H1 (cell line): ENCODE measurements around the gene LRRC18. TPM values are rescaled to one million over a fixed set of nuclear protein-coding genes. Genes with fewer than 3 reads are reported as not detected.

ENCODE experiments used
- KDM1A ChIP-seq: fragments of 200-600, 300-600 bp; sonication (generic); IDR thresholded peaks from 2 replicates; pipeline ENCODE4 v1.7.1; 2016; ENCODE audit warnings: mild to moderate bottlenecking, low read length, borderline replicate concordance
- NANOG ChIP-seq: IDR thresholded peaks from 2 replicates; pipeline ENCODE4 v1.6.1; 2011; ENCODE audit warnings: low read length, low read depth, mild to moderate bottlenecking, inconsistent platforms; ENCODE audit not compliant: insufficient read depth, poor library complexity, severe bottlenecking
- PHF8 ChIP-seq: fragments of 200-600 bp; sonication (generic); conservative IDR thresholded peaks from 2 replicates; pipeline ENCODE4 v1.7.1; 2012; ENCODE audit warnings: low read depth, mild to moderate bottlenecking, inconsistent platforms, low read length, moderate library complexity
- polyA plus RNA-seq, 7 experiments: library from polyadenylated mRNA; depleted of rRNA in 3 of 7; stranded (reverse) in 5 of 7; unstranded in 2 of 7; fragments of >200 nt in 5 of 7; fragments of 200-250 nt in 2 of 7; gene quantifications; 1 replicate in 5 of 7; 2 replicates in 1 of 7; 4 replicates in 1 of 7; pipeline versions ENCODE4 v1.2.1 to v1.2.3, GENCODE V29; 2011 to 2013; ENCODE audit warnings: missing spikeins in 2 of 7, mixed read lengths in 2 of 7
- total RNA-seq: library from RNA; stranded (reverse); fragmentation: NEBNext Ultra II Directional; extraction: Animal tissue kit (Norgen Biotek cat#: 25700); gene quantifications from 2 replicates; pipeline ENCODE4 v1.2.1, GENCODE V29; 2021

Gene LRRC18
- total and polyA plus RNA-seq, 2 of the 8 experiments (the other 6 are each of a cell fraction or from before 2014, with no cell fraction given): not detected

- TF ChIP-seq NANOG (no peak), KDM1A (no peak), PHF8 (no peak)
Observed at GRCh38 chr10:48964038-48964437, 24.4 kb upstream of the LRRC18 start (continued).
